Erythroblast (primary cell): ENCODE data around the gene CEP131.

Experiments
- DNase-seq, 2 experiments: peaks; one replicate each; lab custom pipeline; 2025; lab: John Stamatoyannopoulos, UW
- GATA1 ChIP-seq: IDR thresholded peaks from 2 replicates; pipeline ENCODE4 v1.6.1; 2011; ENCODE audit warnings: low read depth, mild to moderate bottlenecking, control low read depth, low read length, moderate library complexity
- POLR2A ChIP-seq: IDR thresholded peaks from 2 replicates; pipeline ENCODE4 v1.6.1; 2011; ENCODE audit warnings: mild to moderate bottlenecking, low read length

Gene CEP131

GRCh38 chr17:81257533-81257932 is 34.8 kb upstream of the CEP131 start:
- DNase-seq, result no peak
- TF ChIP-seq POLR2A (no peak), GATA1 (no peak)

GRCh38 chr17:81256616-81257015 is 33.9 kb upstream of the CEP131 start:
- no peak for DNase-seq
- no peak for TF ChIP-seq GATA1
- TF ChIP-seq POLR2A, result no peak

- peak in 1 of 2 experiments; percentile 24 for DNase-seq
Measured at GRCh38 chr17:81254955-81255717, 32.4 kb upstream of the CEP131 start.

GRCh38 chr17:81253358-81254131 is 30.8 kb upstream of the CEP131 start:
- peak; percentile 40 to 75 for DNase-seq
- no peak for TF ChIP-seq GATA1
- TF ChIP-seq POLR2A, result no peak

More at GRCh38 chr17:81254955-81255717, 32.4 kb upstream of the CEP131 start:
- TF ChIP-seq GATA1, result no peak
- no peak for TF ChIP-seq POLR2A

GRCh38 chr17:81252987-81253329 is 30.2 kb upstream of the CEP131 start:
- TF ChIP-seq POLR2A (no peak), GATA1 (no peak)
- DNase-seq, result no peak

- TF ChIP-seq POLR2A, result no peak
- no peak for TF ChIP-seq GATA1
- no peak for DNase-seq
Measured at GRCh38 chr17:81252326-81252986, 29.7 kb upstream of the CEP131 start.

- TF ChIP-seq POLR2A, result no peak
- TF ChIP-seq GATA1, result no peak
- no peak for DNase-seq
Measured at GRCh38 chr17:81251709-81252301, 29.0 kb upstream of the CEP131 start.

- no peak for DNase-seq
- TF ChIP-seq GATA1 (no peak), POLR2A (no peak)
Measured at GRCh38 chr17:81251094-81251708, 28.4 kb upstream of the CEP131 start.

GRCh38 chr17:81250286-81251093 is 27.7 kb upstream of the CEP131 start:
- no peak for TF ChIP-seq POLR2A
- no peak for TF ChIP-seq GATA1
- no peak for DNase-seq

GRCh38 chr17:81249223-81250040 is 26.7 kb upstream of the CEP131 start:
- DNase-seq, result peak in 1 of 2 experiments; percentile 37
- TF ChIP-seq GATA1 (no peak), POLR2A (no peak)

GRCh38 chr17:81248649-81249048 is 25.9 kb upstream of the CEP131 start:
- DNase-seq, result no peak
- no peak for TF ChIP-seq POLR2A
- no peak for TF ChIP-seq GATA1
